ENCODE measurements around the gene ARMH2.
A peak's percentile ranks its signal among the peaks of the same experiment; 100 is the strongest.
"Not testable (repeated sequence)": the region's sequence is repeated elsewhere in the genome, so short reads cannot be mapped to it uniquely, and the experiment has no call there.

Gene ARMH2

DNA sequence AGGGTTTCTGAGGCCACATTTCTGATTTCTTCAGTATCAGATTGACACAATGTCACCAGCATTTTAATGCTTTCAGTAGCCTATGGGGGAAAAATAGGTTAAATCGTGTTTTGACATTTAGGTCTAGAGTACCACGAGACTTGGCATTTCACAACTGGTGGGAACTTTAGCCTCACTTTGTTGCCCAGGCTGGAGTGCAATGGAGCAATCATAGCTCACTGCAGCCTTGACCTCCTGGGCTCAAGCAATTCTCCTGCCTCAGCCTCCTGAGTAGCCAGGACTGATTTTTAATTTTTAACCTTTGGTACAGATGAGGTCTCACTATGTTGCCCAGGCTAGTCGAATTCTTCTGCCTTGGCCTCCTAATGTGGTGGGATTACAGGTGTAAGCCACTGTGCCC lies 11.0 kb upstream of the ARMH2 start:
- DNase-seq: no peak

- no peak for DNase-seq
These were observed 8.9 kb upstream of the ARMH2 start for GRCh38 chr6:24807584-24807983.

- no peak for DNase-seq
These were observed 3.7 kb upstream of the ARMH2 start for GRCh38 chr6:24802271-24803059.

GRCh38 chr6:24799541-24799915 lies 811 bp upstream of the ARMH2 start:
- no peak for DNase-seq

GRCh38 chr6:24797596-24798216 lies 1.0 kb downstream of the ARMH2 start:
- DNase-seq: no peak

DNA sequence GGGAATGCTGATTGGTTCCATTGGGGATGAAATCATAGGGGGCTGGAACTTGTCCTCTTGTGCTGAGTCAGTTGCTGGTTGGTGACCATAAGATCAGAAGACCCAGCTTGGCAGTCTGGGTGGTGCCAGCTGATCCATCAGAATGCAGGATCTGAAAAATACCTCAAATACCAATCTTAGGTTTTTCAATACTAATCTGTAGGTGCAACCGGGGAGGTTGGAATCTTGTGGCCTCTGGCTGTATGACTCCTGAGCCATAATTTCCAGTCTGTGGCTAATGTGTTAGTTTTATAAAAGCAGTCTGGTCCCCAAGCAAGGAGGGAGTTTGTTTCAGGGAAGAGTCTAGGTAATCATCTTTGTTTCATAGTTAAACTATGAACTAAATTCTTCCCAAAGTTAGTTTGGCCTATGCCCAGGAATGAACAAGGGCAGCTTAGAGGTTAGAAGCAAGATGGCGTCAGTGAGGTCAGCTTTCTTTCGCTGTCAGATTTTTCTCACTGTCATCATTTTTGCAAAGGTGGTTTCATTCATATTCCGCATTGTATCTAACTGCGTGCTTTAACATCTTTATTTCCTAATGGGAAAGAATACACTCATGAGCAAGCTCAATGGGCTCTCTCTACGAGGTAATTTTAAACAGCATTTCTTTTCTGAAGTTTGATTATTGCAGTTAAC lies 2.0 kb downstream of the ARMH2 start:
- DNase-seq: no peak

DNA sequence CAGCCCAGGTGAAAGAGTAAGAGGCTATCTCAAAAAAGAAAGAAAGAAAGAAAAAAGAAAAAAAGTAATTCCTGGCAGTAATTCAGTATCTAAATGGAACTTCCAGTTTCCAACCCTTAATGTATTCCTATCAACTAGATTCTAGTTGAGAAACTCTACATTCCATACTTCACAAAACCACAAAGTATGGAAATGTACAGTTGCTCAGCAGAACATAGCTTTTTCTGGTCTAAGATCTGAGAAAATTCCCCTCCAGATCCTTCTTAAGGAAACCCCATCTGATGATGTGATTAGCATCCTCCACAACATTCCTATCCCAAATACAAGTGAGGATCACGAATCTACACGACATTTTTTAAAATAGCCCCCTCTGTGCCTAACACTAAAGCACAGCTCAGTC lies 3.6 kb downstream of the ARMH2 start:
- no peak for DNase-seq

GRCh38 chr6:24788031-24788665 lies 10.6 kb downstream of the ARMH2 start:
- no peak for DNase-seq

- DNase-seq: no peak
These were observed 18.5 kb downstream of the ARMH2 start for GRCh38 chr6:24780206-24780605.

DNA sequence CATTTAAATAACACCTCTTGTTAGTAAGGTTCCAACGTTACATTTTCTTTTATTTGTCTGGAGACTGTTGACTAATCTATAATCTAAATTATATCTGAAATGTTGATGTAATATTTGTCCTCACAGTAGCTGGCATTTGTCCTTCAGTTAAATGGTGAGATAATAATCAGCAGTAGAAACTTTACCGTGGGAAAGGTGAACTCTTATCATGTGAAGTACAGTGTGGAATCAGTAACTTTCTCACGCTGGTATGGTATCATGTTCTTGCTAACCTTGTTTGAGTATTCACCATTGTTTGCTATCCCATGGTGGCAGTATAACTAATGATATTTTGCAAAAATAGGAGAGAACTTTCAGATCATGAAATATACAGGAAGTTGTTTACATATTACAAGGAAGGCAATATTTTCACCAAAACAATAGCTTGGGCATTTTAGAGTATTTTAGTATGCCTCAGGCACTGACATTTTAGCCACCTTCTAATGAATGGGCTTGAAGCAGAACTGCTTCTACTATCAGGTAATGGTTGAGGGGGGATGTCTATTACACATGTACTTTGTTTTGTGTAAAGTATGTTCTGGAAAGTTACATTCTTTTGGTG lies 19.2 kb downstream of the ARMH2 start:
- DNase-seq: no peak

GRCh38 chr6:24778878-24779277 lies 19.8 kb downstream of the ARMH2 start:
- DNase-seq: no peak

DNA sequence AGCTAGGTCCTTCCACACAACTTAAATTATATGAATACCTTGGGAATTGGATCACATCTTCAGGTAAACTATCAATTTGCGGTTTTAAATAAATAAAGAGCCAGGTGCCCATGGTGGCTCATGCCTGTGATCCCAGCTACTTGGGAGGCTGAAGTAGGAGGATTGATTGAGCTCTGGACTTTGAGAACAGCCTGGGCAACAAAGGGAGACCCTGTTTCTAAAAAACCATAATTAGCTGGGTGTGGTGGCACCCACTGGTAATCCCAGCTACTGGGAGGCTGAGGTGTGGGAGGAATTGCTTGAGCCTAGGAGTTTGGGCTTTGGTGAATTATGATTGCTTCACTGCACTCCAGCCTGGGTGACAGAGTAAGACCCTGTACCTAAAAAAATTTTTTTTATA lies 20.6 kb downstream of the ARMH2 start:
- DNase-seq: no peak

GRCh38 chr6:24777227-24777626 lies 21.5 kb downstream of the ARMH2 start:
- DNase-seq: no peak

- DNase-seq: no peak
These were observed 23.1 kb downstream of the ARMH2 start for GRCh38 chr6:24775520-24776058.

DNA sequence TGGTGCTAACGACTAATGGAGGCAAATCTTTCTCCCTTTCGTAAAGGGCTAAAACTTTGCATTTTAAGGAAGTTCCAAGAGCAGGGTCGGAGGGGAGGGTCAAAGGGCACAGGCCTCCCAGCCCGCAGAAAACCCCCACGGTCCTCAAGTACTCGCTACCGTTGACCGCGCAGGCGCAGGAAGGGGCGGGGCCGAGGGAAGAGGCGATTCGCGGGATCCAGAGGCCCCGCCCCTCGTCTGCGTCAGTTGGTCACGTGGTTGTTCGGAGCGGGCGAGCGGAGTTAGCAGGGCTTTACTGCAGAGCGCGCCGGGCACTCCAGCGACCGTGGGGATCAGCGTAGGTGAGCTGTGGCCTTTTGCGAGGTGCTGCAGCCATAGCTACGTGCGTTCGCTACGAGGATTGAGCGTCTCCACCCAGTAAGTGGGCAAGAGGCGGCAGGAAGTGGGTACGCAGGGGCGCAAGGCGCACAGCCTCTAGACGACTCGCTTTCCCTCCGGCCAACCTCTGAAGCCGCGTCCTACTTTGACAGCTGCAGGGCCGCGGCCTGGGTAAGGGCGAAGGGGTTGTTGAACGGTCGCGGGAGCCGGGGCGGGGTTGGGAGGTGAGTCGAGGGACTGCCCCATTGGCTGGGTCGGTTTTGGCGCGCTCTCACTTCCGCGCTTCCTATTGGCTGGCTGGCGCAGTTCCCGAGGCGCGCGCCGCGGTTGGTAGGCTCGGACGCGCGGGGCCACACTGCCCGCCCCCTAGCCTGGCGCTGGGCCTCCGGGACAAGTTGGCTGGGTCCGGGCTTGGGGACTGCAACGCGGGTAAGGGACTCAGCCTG lies 23.8 kb downstream of the ARMH2 start, which contains the start of gene GMNN:
TSS of gene GMNN (plus strand) at position 242 of the 824 bp plus-strand sequence. CDS start 2,310 bp downstream, outside the sequence.
- peak; percentile 85 for DNase-seq

DNA sequence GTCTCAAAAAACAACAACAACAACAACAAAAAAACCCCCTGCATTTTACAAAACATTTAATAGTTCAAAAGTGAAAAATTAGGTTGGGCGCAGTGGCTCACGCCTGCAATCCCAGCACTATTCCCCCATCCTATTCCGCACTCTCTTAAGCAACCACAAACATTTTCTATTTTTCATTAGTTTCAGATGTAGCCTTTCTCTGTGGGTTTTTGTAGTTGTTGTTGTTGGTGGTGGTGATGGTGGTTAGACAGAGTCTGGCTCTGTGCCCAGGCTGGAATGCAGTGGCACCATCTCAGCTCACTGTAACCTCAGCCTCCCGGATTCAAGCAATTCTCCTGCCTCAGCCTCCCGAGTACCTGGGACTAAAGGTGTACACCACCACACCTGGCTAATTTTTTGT lies 30.4 kb downstream of the ARMH2 start:
- DNase-seq: no peak

DNA sequence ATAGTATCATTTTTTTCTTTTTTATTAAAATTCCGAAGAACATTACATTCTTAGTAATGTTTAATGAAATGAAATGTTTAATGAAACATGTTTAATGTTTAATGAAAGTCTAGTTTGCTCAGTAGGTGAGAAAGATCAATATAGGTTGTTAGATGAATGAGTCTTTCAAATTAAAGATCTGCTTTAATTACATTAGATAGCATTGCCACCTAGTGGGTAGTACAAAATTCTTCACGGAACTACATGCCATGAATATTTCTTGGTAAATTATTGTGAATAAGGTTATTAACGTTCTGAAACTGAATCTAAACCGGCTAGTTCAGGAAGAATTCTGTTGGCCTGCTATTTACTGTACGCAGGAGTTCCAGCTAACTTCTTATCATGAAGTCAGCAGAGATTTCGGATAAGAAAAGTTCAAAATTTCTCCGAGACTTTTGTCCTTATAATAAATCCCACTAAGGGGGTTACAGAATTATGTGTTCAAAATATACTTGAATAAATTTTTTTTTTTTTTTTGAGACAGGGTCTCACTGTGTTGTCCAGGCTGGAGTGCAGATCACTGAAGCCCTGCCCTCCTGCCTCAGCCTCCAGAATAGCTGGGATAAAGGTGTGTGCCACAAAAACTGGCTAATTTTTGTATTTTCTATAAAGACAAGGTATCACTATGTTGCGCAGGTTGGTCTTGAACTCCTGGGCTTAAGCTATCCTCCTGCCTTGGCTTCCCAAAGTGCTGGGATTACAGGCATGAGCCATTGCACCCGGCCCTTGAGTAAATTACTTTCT lies 31.8 kb downstream of the ARMH2 start:
- DNase-seq: no peak

DNA sequence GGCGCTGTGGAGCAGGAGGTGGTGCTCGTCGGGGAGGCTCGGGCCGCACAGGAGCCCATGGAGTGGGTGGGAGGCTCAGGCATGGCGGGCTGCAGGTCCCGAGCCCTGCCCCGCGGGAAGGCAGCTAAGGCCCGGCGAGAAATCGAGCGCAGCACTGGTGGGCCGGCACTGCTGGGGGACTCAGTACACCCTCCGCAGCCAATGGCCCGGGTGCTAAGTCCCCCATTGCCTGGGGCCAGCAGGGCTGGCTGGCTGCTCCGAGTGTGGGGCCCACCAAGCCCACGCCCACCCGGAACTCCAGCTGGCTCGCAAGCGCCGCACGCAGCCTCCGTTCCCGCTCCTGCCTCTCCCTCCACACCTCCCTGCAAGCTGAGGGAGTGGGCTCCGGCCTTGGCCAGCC lies 32.7 kb downstream of the ARMH2 start:
- not testable (repeated sequence) for DNase-seq

DNA sequence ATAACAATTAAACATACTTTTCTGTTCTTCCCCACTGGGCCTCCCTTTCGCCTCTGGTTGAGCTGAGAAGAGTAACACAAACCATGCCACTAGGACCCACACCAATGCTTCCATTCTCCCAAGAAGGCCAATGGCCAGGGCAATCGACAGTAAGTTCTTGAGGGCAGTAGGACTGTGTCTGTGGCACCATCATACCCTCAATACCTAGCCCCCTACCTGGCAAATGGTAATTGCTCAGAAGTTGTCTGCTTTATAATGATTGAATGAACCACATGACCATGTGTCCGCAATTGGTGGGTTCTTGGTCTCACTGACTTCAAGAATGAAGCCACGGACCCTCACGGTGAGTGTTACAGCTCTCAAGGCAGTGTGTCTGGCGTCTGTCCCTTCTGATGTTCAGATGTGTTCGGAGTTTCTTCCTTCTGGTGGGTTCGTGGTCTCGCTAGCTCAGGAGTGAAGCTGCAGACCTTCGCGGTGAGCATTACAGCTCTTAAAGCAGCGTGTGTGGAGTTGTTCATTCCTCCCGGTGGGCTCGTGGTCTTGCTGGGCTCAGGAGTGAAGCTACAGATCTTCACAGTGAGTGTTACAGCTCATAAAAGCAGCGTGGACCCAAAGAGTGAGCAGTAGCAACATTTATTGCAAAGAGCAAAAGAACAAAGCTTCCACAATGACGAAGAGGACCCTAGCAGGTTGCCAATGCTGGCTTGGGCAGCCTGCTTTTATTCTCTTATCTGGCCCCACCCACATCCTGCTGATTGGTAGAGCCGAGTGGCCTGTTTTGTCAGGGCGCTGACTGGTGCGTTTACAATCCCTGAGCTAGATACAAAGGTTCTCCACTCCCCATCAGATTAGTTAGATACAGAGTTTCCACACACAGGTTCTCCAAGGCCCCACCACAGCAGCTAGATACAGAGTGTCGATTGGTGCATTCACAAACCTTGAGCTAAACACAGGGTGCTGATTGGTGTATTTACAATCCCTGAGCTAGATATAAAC lies 33.6 kb downstream of the ARMH2 start:
- not testable (repeated sequence) for DNase-seq

DNA sequence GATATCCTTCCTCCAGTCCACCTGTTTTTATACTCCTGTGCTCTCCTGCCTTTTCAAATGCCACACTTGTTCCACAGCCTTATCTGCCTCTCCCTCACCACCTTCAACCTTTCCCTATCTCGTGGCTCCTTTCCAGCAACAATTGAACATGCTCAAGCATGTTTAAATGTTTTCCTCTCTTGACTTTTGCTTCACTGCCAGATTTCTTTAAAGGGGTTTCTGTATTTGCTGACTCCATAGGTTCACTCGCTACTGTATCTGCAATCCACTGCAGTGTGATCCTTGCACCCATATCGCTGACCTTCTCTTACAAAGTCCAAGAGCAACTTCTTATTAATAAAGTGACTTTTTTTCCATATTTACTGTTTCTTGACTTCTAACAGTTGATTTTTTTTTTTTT lies 35.1 kb downstream of the ARMH2 start:
- DNase-seq: no peak

All from 8988T (cell line).